Measurements from ENCODE around the gene ZNRF3. TPM values are rescaled to one million over a fixed set of nuclear protein-coding genes. Genes with fewer than 3 reads are reported as not detected.

The ZNRF3 gene
- total and polyA plus RNA-seq, 2 experiments from 2014 or later, result 11.1 to 32.2 TPM

GRCh38 chr22:28937206-28938025, 54.0 kb downstream of the ZNRF3 start:
- no peaks in the 10 kb centered on the region for H3K36me3 Mint-ChIP-seq (ENCODE audit: low read depth)
- Histone ChIP-seq H3K27ac (ENCODE audit: low read depth) (no peak overlapping the region), H3K79me2 (replicated peaks; ENCODE audit: insufficient read depth) (peaks cover 92% of the 10 kb centered on the region), H3F3A (replicated peaks; ENCODE audit: low read depth) (no peaks in the 10 kb centered on the region), H3K9me2 (ENCODE audit: insufficient read depth) (no peaks in the 10 kb centered on the region), H3K27me3 (ENCODE audit: insufficient read depth) (no peaks in the 10 kb centered on the region), H3K4me3 (no peak overlapping the region), H3K36me3 (ENCODE audit: insufficient read depth) (no peaks in the 10 kb centered on the region; the same call in 1 of the 2 replicates), H2AFZ (no peak overlapping the region), H3K4me2 (no peak overlapping the region), H4K20me1 (replicated peaks; ENCODE audit: insufficient read depth) (peaks cover 42% of the 10 kb centered on the region), H3K4me1 (ENCODE audit: insufficient read depth) (peaks cover 52% of the 10 kb centered on the region)
- ATAC-seq (no peak), DNase-seq (ENCODE audit: low spot score) (no peak)
- peaks cover 5% of the 10 kb centered on the region for H3K27me3 Mint-ChIP-seq (ENCODE audit: insufficient read depth, low read depth, poor library complexity)
- H3K4me1 Mint-ChIP-seq, result peaks cover 67% of the 10 kb centered on the region
- TF ChIP-seq JUNB (IDR thresholded peaks at IDR 0.05; ENCODE audit: unreplicated experiment) (no peak), NANOG (IDR thresholded peaks at IDR 0.05; ENCODE audit: borderline replicate concordance) (no peak), ZNF114 (CRISPR knock-in tag; IDR thresholded peaks at IDR 0.05) (no peak), ZNF331 (CRISPR knock-in tag; IDR thresholded peaks at IDR 0.05; ENCODE audit: low read depth) (no peak), POLR2AphosphoS5 (IDR thresholded peaks at IDR 0.05; ENCODE audit: low read depth) (no peak), EZH2 (IDR thresholded peaks at IDR 0.05; ENCODE audit: low read depth, unreplicated experiment) (no peak), CREB1 (CRISPR knock-in tag; IDR thresholded peaks at IDR 0.05; ENCODE audit: low read depth) (no peak), EZH2phosphoT487 (IDR thresholded peaks at IDR 0.05; ENCODE audit: unreplicated experiment) (no peak), STAT1 (IDR thresholded peaks at IDR 0.05; ENCODE audit: unreplicated experiment) (no peak), CTCF (conservative IDR thresholded peaks at IDR 0.05; ENCODE audit: low read depth in 2 of 2) (no peak)
- TF ChIP-seq, protein P1, sequence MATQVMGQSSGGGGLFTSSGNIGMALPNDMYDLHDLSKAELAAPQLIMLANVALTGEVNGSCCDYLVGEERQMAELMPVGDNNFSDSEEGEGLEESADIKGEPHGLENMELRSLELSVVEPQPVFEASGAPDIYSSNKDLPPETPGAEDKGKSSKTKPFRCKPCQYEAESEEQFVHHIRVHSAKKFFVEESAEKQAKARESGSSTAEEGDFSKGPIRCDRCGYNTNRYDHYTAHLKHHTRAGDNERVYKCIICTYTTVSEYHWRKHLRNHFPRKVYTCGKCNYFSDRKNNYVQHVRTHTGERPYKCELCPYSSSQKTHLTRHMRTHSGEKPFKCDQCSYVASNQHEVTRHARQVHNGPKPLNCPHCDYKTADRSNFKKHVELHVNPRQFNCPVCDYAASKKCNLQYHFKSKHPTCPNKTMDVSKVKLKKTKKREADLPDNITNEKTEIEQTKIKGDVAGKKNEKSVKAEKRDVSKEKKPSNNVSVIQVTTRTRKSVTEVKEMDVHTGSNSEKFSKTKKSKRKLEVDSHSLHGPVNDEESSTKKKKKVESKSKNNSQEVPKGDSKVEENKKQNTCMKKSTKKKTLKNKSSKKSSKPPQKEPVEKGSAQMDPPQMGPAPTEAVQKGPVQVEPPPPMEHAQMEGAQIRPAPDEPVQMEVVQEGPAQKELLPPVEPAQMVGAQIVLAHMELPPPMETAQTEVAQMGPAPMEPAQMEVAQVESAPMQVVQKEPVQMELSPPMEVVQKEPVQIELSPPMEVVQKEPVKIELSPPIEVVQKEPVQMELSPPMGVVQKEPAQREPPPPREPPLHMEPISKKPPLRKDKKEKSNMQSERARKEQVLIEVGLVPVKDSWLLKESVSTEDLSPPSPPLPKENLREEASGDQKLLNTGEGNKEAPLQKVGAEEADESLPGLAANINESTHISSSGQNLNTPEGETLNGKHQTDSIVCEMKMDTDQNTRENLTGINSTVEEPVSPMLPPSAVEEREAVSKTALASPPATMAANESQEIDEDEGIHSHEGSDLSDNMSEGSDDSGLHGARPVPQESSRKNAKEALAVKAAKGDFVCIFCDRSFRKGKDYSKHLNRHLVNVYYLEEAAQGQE (IDR thresholded peaks at IDR 0.05; ENCODE audit: unreplicated experiment), result no peak
- TF ChIP-seq, protein P2, sequence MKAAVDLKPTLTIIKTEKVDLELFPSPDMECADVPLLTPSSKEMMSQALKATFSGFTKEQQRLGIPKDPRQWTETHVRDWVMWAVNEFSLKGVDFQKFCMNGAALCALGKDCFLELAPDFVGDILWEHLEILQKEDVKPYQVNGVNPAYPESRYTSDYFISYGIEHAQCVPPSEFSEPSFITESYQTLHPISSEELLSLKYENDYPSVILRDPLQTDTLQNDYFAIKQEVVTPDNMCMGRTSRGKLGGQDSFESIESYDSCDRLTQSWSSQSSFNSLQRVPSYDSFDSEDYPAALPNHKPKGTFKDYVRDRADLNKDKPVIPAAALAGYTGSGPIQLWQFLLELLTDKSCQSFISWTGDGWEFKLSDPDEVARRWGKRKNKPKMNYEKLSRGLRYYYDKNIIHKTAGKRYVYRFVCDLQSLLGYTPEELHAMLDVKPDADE (IDR thresholded peaks at IDR 0.05), result no peak
- TF ChIP-seq, protein P3, sequence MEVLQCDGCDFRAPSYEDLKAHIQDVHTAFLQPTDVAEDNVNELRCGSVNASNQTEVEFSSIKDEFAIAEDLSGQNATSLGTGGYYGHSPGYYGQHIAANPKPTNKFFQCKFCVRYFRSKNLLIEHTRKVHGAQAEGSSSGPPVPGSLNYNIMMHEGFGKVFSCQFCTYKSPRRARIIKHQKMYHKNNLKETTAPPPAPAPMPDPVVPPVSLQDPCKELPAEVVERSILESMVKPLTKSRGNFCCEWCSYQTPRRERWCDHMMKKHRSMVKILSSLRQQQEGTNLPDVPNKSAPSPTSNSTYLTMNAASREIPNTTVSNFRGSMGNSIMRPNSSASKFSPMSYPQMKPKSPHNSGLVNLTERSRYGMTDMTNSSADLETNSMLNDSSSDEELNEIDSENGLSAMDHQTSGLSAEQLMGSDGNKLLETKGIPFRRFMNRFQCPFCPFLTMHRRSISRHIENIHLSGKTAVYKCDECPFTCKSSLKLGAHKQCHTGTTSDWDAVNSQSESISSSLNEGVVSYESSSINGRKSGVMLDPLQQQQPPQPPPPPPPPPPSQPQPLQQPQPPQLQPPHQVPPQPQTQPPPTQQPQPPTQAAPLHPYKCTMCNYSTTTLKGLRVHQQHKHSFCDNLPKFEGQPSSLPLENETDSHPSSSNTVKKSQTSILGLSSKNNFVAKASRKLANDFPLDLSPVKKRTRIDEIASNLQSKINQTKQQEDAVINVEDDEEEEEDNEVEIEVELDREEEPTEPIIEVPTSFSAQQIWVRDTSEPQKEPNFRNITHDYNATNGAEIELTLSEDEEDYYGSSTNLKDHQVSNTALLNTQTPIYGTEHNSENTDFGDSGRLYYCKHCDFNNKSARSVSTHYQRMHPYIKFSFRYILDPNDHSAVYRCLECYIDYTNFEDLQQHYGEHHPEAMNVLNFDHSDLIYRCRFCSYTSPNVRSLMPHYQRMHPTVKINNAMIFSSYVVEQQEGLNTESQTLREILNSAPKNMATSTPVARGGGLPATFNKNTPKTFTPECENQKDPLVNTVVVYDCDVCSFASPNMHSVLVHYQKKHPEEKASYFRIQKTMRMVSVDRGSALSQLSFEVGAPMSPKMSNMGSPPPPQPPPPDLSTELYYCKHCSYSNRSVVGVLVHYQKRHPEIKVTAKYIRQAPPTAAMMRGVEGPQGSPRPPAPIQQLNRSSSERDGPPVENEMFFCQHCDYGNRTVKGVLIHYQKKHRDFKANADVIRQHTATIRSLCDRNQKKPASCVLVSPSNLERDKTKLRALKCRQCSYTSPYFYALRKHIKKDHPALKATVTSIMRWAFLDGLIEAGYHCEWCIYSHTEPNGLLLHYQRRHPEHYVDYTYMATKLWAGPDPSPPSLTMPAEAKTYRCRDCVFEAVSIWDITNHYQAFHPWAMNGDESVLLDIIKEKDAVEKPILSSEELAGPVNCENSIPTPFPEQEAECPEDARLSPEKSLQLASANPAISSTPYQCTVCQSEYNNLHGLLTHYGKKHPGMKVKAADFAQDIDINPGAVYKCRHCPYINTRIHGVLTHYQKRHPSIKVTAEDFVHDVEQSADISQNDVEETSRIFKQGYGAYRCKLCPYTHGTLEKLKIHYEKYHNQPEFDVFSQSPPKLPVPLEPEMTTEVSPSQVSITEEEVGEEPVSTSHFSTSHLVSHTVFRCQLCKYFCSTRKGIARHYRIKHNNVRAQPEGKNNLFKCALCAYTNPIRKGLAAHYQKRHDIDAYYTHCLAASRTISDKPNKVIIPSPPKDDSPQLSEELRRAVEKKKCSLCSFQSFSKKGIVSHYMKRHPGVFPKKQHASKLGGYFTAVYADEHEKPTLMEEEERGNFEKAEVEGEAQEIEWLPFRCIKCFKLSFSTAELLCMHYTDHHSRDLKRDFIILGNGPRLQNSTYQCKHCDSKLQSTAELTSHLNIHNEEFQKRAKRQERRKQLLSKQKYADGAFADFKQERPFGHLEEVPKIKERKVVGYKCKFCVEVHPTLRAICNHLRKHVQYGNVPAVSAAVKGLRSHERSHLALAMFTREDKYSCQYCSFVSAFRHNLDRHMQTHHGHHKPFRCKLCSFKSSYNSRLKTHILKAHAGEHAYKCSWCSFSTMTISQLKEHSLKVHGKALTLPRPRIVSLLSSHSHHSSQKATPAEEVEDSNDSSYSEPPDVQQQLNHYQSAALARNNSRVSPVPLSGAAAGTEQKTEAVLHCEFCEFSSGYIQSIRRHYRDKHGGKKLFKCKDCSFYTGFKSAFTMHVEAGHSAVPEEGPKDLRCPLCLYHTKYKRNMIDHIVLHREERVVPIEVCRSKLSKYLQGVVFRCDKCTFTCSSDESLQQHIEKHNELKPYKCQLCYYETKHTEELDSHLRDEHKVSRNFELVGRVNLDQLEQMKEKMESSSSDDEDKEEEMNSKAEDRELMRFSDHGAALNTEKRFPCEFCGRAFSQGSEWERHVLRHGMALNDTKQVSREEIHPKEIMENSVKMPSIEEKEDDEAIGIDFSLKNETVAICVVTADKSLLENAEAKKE (CRISPR knock-in tag; IDR thresholded peaks at IDR 0.05), result no peak
- H3K27ac Mint-ChIP-seq, result no peak overlapping the region
- H3K9me3 Mint-ChIP-seq, result no peaks in the 10 kb centered on the region; the same call in 2 of the 3 replicates
- no peak overlapping the region for H3K4me3 Mint-ChIP-seq
